ENCODE data around the gene LSR. TPM values are rescaled to one million over a fixed set of nuclear protein-coding genes. Genes with fewer than 3 reads are reported as not detected.

The LSR gene
- polyA plus RNA-seq, 1 donor (not counting 4 experiments of a cell fraction or from before 2014, with no cell fraction given) = 51.3 TPM

DNA sequence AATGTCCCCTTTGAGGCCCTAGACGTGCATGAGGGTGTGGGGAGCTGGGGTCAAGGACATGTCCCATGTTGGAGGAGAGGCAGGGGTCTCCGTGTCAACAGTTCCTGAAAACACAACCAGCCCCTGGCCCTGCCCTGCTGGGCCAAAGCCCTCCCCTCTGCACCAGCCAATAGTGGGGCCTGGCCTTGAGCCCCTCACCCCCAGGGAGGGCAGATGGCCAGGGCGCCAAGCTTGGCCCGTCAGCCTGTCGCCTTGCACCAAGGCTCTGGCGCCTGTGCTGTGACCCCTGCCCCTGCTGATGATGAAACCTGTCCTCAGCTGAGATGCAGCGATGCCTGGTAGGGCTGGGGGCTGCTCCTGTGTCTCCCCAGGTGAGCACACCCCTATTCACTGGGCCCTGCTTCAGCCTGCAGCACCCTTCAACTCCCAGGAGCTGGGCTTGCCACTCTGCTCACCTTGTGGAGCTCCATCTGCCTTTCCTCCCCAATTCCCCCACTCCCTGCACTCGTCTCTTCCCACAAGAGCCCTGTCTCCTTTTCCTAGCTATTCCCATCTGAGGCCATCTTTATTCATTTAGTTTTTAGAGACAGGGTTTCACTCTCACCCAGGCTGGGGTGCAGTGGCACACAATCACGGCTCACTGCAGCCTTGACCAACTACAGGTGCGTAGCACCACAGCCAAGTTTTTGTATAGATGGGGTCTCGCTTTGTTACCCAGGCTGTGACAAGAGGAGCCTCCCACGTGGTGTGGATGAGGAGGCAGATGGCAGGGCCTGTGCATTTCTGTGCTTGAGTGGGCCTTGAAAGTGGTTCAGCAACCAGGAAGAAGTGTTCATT, 31.4 kb downstream of the LSR start:
- peaks cover 4 to 12% of the 10 kb centered on the region in 2 experiments for H3K36me3 ChIP-seq (ENCODE audit: control insufficient read depth in 2 of 2, extremely low read depth in 1 of 2, insufficient read depth in 2 of 2, low read length in 2 of 2)
- H3K9me1 ChIP-seq (ENCODE audit: control insufficient read depth, extremely low read depth, insufficient read depth, low read length) = no peaks in the 10 kb centered on the region
- H4K20me1 ChIP-seq (ENCODE audit: control insufficient read depth, extremely low read depth, insufficient read depth, low read length) = no peaks in the 10 kb centered on the region
- peaks cover 22% of the 10 kb centered on the region for H3K27me3 ChIP-seq (ENCODE audit: control insufficient read depth, extremely low read depth, insufficient read depth, low read length)
- no peak overlapping the region for H3K9ac ChIP-seq (ENCODE audit: control insufficient read depth, extremely low read depth, insufficient read depth, low read length)
- no peak overlapping the region for H2AFZ ChIP-seq (ENCODE audit: control insufficient read depth, low read length)
- dilution Hi-C loops (cut with MboI; ENCODE audit: extremely low pct_ligation_motif_present, low sequenced_read_pairs) = no loop called here
- H3K79me2 ChIP-seq (ENCODE audit: control insufficient read depth, insufficient read depth, low read length) = no peaks in the 10 kb centered on the region
- TF ChIP-seq, protein P1, sequence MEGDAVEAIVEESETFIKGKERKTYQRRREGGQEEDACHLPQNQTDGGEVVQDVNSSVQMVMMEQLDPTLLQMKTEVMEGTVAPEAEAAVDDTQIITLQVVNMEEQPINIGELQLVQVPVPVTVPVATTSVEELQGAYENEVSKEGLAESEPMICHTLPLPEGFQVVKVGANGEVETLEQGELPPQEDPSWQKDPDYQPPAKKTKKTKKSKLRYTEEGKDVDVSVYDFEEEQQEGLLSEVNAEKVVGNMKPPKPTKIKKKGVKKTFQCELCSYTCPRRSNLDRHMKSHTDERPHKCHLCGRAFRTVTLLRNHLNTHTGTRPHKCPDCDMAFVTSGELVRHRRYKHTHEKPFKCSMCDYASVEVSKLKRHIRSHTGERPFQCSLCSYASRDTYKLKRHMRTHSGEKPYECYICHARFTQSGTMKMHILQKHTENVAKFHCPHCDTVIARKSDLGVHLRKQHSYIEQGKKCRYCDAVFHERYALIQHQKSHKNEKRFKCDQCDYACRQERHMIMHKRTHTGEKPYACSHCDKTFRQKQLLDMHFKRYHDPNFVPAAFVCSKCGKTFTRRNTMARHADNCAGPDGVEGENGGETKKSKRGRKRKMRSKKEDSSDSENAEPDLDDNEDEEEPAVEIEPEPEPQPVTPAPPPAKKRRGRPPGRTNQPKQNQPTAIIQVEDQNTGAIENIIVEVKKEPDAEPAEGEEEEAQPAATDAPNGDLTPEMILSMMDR (optimal IDR thresholded peaks at IDR 0.05 in 1 of 3, IDR thresholded peaks at IDR 0.05 in 1 of 3, conservative IDR thresholded peaks at IDR 0.05 in 1 of 3; ENCODE audit: extremely low read depth in 1 of 3, insufficient read depth in 2 of 3, low read length in 3 of 3) = no peak
- TF ChIP-seq EZH2 (IDR thresholded peaks at IDR 0.05; ENCODE audit: low read length) = no peak
- peaks cover 7% of the 10 kb centered on the region for H3K4me1 ChIP-seq (ENCODE audit: control insufficient read depth, extremely low read depth, insufficient read depth, low read length)
- no peak for FAIRE-seq
- H3K9me3 ChIP-seq (ENCODE audit: control insufficient read depth, low read depth, low read length) = no peaks in the 10 kb centered on the region
- no peak overlapping the region for H3K27ac ChIP-seq (ENCODE audit: control insufficient read depth, insufficient read depth, low read length)
- H3K4me2 ChIP-seq (ENCODE audit: control insufficient read depth, extremely low read depth, insufficient read depth, low read depth, low read length) = no peak overlapping the region
- H3K4me3 ChIP-seq (ENCODE audit: control insufficient read depth in 2 of 3, extremely low read depth in 1 of 3, insufficient read depth in 2 of 3, low read depth in 1 of 3, low read length in 3 of 3) = no peak overlapping the region
- DNase-seq (ENCODE audit: low read depth, low spot score) = no peak

DNA sequence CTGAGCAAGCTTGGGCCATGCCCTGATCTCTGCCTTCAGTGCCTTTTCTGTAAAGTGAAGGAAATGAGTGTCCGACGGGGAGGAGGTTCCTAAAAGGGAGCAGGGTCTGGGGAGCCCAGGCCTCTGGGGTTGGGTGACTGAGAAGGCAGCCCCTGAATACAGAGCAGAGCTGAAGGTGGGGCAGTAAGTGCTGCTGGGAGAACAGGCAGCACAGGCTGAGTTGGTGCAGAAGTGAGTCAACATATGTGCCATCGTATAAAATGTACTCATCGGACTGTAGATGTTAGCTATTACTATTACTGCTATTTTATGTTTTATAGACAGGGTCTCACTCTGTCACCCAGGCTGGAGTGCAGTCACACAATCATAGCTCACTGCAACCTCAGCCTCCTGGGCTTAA, 32.5 kb downstream of the LSR start:
- Histone ChIP-seq H3K4me3 (ENCODE audit: control insufficient read depth in 2 of 3, extremely low read depth in 1 of 3, insufficient read depth in 2 of 3, low read depth in 1 of 3, low read length in 3 of 3) (no peak overlapping the region), H3K27me3 (ENCODE audit: control insufficient read depth, extremely low read depth, insufficient read depth, low read length) (peaks cover 22% of the 10 kb centered on the region), H3K79me2 (ENCODE audit: control insufficient read depth, insufficient read depth, low read length) (no peaks in the 10 kb centered on the region), H3K9me3 (ENCODE audit: control insufficient read depth, low read depth, low read length) (no peaks in the 10 kb centered on the region), H3K27ac (ENCODE audit: control insufficient read depth, insufficient read depth, low read length) (no peak overlapping the region), H3K9me1 (ENCODE audit: control insufficient read depth, extremely low read depth, insufficient read depth, low read length) (no peaks in the 10 kb centered on the region), H3K4me2 (ENCODE audit: control insufficient read depth, extremely low read depth, insufficient read depth, low read depth, low read length) (no peak overlapping the region), H3K4me1 (ENCODE audit: control insufficient read depth, extremely low read depth, insufficient read depth, low read length) (peaks cover 7% of the 10 kb centered on the region), H3K36me3 (ENCODE audit: control insufficient read depth in 2 of 2, extremely low read depth in 1 of 2, insufficient read depth in 2 of 2, low read length in 2 of 2) (peaks cover 4 to 12% of the 10 kb centered on the region in 2 experiments), H2AFZ (ENCODE audit: control insufficient read depth, low read length) (no peak overlapping the region), H3K9ac (ENCODE audit: control insufficient read depth, extremely low read depth, insufficient read depth, low read length) (no peak overlapping the region), H4K20me1 (ENCODE audit: control insufficient read depth, extremely low read depth, insufficient read depth, low read length) (no peaks in the 10 kb centered on the region)
- dilution Hi-C loops (cut with MboI; ENCODE audit: extremely low pct_ligation_motif_present, low sequenced_read_pairs) = no loop called here
- DNase-seq (ENCODE audit: low read depth, low spot score) (no peak), FAIRE-seq (no peak)
- no peak for TF ChIP-seq EZH2 (IDR thresholded peaks at IDR 0.05; ENCODE audit: low read length)
- TF ChIP-seq, protein P1 (optimal IDR thresholded peaks at IDR 0.05 in 1 of 3, IDR thresholded peaks at IDR 0.05 in 1 of 3, conservative IDR thresholded peaks at IDR 0.05 in 1 of 3; ENCODE audit: extremely low read depth in 1 of 3, insufficient read depth in 2 of 3, low read length in 3 of 3) = no peak
